GM19372 (cell line): ENCODE data around the gene DIP2A.
"Not testable (repeated sequence)": the region's sequence is repeated elsewhere in the genome, so short reads cannot be mapped to it uniquely, and the experiment has no call there.

Experiments used
- ATAC-seq: cut with Tn5 transposase; IDR thresholded peaks from one replicate; pipeline ENCODE4 v1.9.1; 2021; ENCODE audit warnings: mild to moderate bottlenecking, low read depth, moderate library complexity; ENCODE audit not compliant: unreplicated experiment

Gene DIP2A

DNA sequence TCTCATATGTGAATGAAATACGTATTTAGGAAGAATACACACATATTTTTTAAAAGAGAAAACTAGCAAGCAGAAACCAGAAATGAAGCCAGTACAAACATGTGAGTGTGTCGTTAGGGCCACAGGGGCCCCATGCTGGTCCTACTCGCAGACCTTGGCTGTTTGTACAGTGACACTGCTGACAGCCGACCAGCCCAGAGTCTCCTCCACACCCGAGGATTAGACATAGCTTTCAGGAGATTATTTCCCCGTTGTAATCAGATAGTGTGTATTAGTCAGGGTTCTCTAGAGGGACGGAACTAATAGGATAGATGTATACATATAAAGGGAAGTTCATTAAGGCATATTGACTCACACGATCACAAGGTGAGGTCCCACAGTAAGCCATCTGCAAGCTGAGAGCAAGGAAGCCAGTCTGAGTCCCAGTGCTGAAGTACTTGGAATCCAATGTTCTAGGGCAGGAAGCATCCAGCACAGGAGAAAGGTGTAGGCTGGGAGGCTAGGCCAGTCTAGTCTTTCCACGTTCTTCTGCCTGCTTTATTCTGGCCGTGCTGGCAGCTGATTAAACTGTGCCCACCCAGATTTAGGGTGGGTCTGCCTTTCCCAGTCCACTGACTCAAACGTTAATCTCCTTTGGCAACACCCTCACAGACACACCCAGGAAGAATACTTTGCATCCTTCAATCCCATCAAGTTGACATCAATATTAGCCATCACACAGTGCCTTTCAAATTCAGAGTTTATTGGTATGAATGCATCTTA is 51.2 kb downstream of the DIP2A start:
- no peak for ATAC-seq

DNA sequence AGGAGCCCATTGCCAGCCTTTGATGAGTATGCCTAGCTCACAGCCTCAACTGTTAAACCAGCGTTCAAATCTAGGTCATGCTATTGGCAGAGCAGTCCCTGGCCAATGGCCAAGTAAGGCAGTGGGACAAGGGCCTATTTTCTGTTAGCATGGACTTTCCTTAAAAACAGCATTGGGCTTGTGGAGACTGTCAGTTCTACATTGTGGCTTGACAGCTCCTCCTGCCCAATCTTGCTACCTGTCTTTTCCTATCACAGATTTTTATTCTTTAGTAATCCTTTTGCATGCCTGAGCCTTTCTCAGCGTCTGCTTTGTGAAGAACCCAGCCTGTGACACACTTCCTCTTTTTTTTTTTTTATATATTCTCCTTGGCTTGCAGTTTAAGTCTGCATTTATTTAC is 56.4 kb downstream of the DIP2A start:
- ATAC-seq: no peak

DNA sequence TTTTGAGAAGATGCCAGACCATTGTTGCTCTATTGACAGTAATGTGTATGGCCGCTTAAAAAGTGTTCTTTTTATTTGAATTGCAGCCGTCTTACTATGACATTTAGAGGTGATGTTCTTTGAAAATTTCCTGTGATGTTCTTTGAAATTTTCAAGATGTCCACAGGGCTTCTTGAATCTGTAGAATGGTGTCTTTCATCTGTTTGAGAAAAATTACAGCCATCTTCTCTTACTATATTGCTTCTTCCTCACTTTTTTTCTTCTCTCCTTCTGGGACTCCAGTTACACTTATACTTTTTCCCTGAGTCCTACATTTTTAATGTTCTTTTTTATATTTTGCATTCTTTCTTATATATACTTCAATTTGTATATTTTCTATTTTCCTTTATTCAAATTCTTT is 57.4 kb downstream of the DIP2A start:
- no peak for ATAC-seq

- ATAC-seq: no peak
These were observed 58.7 kb downstream of the DIP2A start for GRCh38 chr21:46517361-46517760.

- ATAC-seq: no peak
These were observed 60.4 kb downstream of the DIP2A start for GRCh38 chr21:46518983-46519583.

DNA sequence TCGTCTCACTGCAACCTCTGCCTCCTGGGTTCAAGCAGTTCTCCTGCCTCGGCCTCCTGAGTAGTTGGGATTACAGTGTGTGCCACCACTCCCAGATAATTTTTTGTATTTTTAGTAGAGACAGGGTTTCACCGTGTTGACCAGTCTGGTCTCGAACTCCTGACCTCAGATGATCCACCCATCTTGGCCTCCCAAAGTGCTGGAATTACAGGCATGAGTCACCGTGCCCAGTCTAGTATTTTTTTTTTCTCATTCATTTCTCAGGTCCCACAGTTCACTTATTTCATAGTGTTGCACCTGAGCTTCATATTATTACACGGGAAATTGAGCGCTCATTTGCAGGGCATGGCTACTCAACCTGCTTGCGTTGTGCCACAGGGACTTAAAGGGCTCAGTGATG is 68.7 kb downstream of the DIP2A start:
- ATAC-seq: not testable (repeated sequence)

- no peak for ATAC-seq
These were observed 69.1 kb downstream of the DIP2A start for GRCh38 chr21:46527801-46528200.

- no peak for ATAC-seq
These were observed 73.4 kb downstream of the DIP2A start for GRCh38 chr21:46532080-46532479.

DNA sequence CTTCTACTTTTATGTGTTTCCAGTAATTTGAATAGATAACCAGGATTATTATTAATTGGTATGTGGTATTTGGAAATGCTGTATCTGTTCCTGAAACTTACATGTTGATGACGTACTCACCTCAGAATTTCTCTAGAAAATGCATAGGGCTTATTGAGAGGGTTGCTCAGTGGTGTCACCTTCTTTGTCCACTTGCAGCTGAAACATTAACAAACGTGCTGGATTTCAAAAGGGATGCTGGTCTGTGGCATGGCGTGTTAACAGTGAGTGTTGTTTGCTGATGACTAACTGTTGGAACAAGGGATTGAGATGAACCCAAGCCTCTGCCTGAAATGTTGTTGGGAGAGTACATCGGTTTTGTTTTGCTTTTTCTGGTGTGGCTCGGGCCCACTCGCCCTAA is 78.3 kb downstream of the DIP2A start:
- ATAC-seq: no peak

- no peak for ATAC-seq
These were observed 79.6 kb downstream of the DIP2A start for GRCh38 chr21:46538262-46538661.

GRCh38 chr21:46538851-46539666 is 80.4 kb downstream of the DIP2A start:
- ATAC-seq: no peak

DNA sequence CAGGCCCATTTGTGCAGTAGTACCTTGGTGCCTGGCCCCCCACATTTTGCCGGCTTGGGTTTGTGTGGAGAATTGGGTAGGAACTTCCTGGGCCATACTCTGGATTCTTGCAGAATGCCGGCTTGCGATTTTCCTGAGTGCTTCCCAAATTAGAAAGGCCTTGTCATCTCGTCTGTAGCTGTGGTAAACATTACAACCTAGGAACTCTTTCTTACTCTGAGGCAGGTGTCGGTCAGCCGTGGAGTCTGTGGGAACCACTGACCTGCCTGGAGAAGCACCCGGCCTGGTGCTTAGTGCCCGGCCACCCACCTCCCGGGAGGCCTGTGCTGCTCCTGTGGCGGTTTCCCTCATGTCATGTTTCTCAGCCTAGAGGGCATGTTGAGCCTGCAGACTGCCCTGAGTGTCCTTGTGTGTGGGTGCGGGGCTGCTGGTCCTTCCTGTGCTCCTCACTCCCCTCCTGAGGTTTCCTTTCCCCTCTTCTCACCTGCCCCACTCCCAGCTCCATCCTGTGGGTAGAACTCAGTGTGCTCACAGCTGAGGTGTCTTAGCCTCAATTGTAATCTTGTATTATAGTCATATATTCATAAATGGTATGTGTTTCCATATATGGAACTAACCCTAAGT is 81.5 kb downstream of the DIP2A start:
- ATAC-seq: no peak

DNA sequence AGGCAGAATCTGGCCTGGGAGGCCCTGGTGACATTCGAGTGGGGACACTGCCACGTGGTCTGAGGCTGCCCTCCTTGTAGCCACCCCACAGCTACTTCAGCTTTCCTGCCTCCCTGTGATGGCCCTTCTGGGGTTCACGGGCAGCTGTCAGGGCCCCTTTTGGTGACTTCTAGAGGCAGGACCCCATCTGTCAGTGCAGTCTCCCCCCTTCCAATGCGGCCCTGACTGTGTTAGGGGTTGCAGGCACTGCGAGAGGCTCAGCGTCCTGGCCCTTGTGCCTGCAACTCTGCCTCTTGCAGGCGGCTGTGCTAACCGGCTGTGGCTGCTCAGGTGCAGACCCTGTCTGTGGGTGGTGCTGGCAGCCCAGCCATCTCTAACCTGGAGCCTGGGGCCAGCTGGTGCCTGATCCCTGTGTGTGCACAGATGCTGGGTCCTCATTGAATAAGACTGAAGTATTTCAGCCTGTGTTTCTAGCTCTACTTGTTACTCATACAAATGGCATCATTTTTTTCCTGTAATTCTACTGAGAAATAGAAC is 84.0 kb downstream of the DIP2A start:
- no peak for ATAC-seq

- ATAC-seq: no peak
These were observed 84.6 kb downstream of the DIP2A start for GRCh38 chr21:46543306-46543705.

DNA sequence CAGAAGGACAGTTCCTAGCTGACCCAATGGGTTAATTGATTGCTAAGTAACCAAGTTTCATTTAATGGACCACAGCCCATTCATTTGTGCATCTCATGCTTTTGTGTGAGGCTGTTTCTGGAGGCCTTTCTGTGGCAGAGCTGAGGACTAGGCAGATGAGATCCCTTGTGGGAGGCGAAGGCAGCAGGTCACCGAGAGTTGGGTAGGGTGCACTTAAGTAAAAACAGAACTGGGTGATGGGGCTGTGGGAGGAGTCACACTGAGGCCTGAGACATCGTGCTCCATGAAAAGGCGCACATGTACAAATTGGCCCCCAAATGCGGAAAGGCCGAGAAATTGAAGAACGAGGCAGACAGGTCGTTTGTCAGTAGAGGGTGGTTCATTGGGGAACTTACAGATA is 85.3 kb downstream of the DIP2A start:
- no peak for ATAC-seq

DNA sequence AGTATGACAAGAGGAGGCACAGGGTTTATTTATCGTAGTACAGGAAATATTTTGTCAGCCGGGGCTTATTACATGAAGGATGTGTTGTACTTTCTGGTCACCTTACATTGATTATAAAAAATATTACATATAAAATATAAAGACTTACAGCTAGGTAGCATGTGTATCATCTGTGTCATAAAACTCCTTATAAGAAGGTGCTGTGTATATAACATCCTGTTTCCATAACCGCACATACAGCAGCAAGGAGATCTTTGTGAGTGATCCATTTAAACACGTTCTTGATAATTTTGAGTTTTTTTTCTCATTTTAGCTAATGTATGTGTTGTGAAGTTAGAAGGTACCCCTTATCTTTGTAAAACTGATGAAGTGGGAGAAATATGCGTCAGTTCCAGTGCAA is 86.1 kb downstream of the DIP2A start:
- no peak for ATAC-seq

GRCh38 chr21:46545363-46545762 is 86.7 kb downstream of the DIP2A start:
- no peak for ATAC-seq

GRCh38 chr21:46545911-46546310 is 87.2 kb downstream of the DIP2A start:
- ATAC-seq: no peak

DNA sequence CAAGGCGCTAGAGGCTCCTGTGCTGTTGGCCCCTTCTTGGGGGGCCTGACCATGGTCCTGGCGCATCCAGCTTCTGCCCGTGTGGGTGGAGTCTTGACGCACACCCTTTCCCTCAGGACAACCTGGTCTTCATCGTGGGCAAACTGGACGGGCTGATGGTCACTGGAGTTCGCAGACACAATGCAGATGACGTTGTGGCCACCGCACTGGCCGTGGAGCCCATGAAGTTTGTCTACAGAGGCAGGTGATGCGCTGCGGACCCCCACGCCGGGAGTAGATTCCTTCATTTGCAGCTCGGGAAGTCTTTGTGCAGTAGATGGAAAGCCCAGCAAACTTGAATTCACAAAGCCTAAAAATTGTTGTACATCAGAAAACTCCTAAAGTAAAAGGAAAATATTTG is 88.1 kb downstream of the DIP2A start:
- ATAC-seq: no peak

GRCh38 chr21:46549650-46550049 is 91.0 kb downstream of the DIP2A start:
- ATAC-seq: no peak
